Measurements from ENCODE around the gene GPR143.

GPR143 gene

GRCh38 chrX:9700555-9700954 lies 65.1 kb downstream of the GPR143 start:
- Histone ChIP-seq H3K4me3 (ENCODE audit: low read depth in 1 of 5, low read length in 5 of 5) (no peak overlapping the region), H3K4me1 (ENCODE audit: control insufficient read depth in 5 of 5, insufficient read depth in 5 of 5, low read length in 5 of 5) (no peaks in the 10 kb centered on the region), H3K36me3 (ENCODE audit: control insufficient read depth in 5 of 5, insufficient read depth in 5 of 5, low read length in 5 of 5) (peaks cover 0 to 29% (median 8%) of the 10 kb centered on the region in 5 donors), H3K9me3 (ENCODE audit: control insufficient read depth in 5 of 5, low read length in 5 of 5) (peaks cover 0 to 7% (median 5%) of the 10 kb centered on the region in 5 donors), H3K27ac (ENCODE audit: low read depth, low read length) (no peak overlapping the region), H3K9ac (ENCODE audit: low read length in 5 of 5) (no peak overlapping the region), H3K27me3 (ENCODE audit: control insufficient read depth in 5 of 5, insufficient read depth in 4 of 5, low read length in 5 of 5) (peaks cover 0 to 8% (median 2%) of the 10 kb centered on the region in 5 donors)

GRCh38 chrX:9698576-9698975 lies 67.1 kb downstream of the GPR143 start:
- Histone ChIP-seq H3K9me3 (ENCODE audit: control insufficient read depth in 5 of 5, low read length in 5 of 5) (no peaks in the 10 kb centered on the region), H3K4me1 (ENCODE audit: control insufficient read depth in 5 of 5, insufficient read depth in 5 of 5, low read length in 5 of 5) (no peaks in the 10 kb centered on the region), H3K4me3 (ENCODE audit: low read depth in 1 of 5, low read length in 5 of 5) (no peak overlapping the region), H3K27ac (ENCODE audit: low read depth, low read length) (no peak overlapping the region), H3K9ac (ENCODE audit: low read length in 5 of 5) (no peak overlapping the region), H3K36me3 (ENCODE audit: control insufficient read depth in 5 of 5, insufficient read depth in 5 of 5, low read length in 5 of 5) (peaks cover 3 to 28% (median 13%) of the 10 kb centered on the region in 5 donors), H3K27me3 (ENCODE audit: control insufficient read depth in 5 of 5, insufficient read depth in 4 of 5, low read length in 5 of 5) (peaks cover 0 to 12% (median 2%) of the 10 kb centered on the region in 5 donors)

- Histone ChIP-seq H3K27me3 (ENCODE audit: control insufficient read depth in 5 of 5, insufficient read depth in 4 of 5, low read length in 5 of 5) (peaks cover 0 to 7% (median 2%) of the 10 kb centered on the region in 5 donors), H3K9ac (ENCODE audit: low read length in 5 of 5) (no peak overlapping the region), H3K36me3 (ENCODE audit: control insufficient read depth in 5 of 5, insufficient read depth in 5 of 5, low read length in 5 of 5) (peaks cover 4 to 49% (median 30%) of the 10 kb centered on the region in 5 donors)
These were observed 72.2 kb downstream of the GPR143 start for GRCh38 chrX:9693307-9694001.

DNA sequence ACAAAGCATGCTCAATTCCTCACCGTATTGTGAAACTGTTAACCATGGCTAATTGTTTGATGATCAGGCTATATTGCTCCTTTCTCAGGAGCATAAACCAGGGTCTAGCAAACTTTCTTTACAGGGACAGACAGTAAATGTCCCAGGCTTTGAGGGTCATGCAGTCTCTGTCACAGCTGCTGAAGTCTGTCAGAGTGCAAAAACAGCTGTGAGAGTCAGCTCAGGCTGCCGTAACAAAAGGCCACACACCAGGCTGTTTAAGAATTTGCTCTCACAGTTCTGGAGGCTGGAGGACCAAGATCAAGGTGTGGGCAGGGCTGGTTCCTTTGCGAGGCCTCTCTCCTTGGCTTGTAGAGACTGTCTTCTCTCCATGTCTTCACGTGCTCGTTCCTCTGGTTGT lies 75.6 kb downstream of the GPR143 start:
- Histone ChIP-seq H3K36me3 (ENCODE audit: control insufficient read depth in 5 of 5, insufficient read depth in 5 of 5, low read length in 5 of 5) (peaks cover 0 to 51% (median 28%) of the 10 kb centered on the region in 5 donors), H3K9ac (ENCODE audit: low read length in 5 of 5) (no peak overlapping the region), H3K4me1 (ENCODE audit: control insufficient read depth in 5 of 5, insufficient read depth in 5 of 5, low read length in 5 of 5) (no peaks in the 10 kb centered on the region), H3K4me3 (ENCODE audit: low read depth in 1 of 5, low read length in 5 of 5) (no peak overlapping the region), H3K27me3 (ENCODE audit: control insufficient read depth in 5 of 5, insufficient read depth in 4 of 5, low read length in 5 of 5) (peaks cover 0 to 7% (median 2%) of the 10 kb centered on the region in 5 donors), H3K27ac (ENCODE audit: low read depth, low read length) (no peak overlapping the region), H3K9me3 (ENCODE audit: control insufficient read depth in 5 of 5, low read length in 5 of 5) (no peaks in the 10 kb centered on the region)

More at GRCh38 chrX:9693307-9694001, 72.2 kb downstream of the GPR143 start:
- Histone ChIP-seq H3K9me3 (ENCODE audit: control insufficient read depth in 5 of 5, low read length in 5 of 5) (no peaks in the 10 kb centered on the region), H3K4me1 (ENCODE audit: control insufficient read depth in 5 of 5, insufficient read depth in 5 of 5, low read length in 5 of 5) (no peaks in the 10 kb centered on the region), H3K27ac (ENCODE audit: low read depth, low read length) (no peak overlapping the region), H3K4me3 (ENCODE audit: low read depth in 1 of 5, low read length in 5 of 5) (no peak overlapping the region)

GRCh38 chrX:9688833-9689232 lies 76.8 kb downstream of the GPR143 start:
- Histone ChIP-seq H3K27me3 (ENCODE audit: control insufficient read depth in 5 of 5, insufficient read depth in 4 of 5, low read length in 5 of 5) (peaks cover 0 to 6% (median 2%) of the 10 kb centered on the region in 5 donors), H3K9ac (ENCODE audit: low read length in 5 of 5) (no peak overlapping the region), H3K36me3 (ENCODE audit: control insufficient read depth in 5 of 5, insufficient read depth in 5 of 5, low read length in 5 of 5) (peaks cover 0 to 49% (median 28%) of the 10 kb centered on the region in 5 donors)

GRCh38 chrX:9687899-9688298 lies 77.7 kb downstream of the GPR143 start:
- no peaks in the 10 kb centered on the region for H3K9me3 ChIP-seq (ENCODE audit: control insufficient read depth in 5 of 5, low read length in 5 of 5)
- H3K36me3 ChIP-seq (ENCODE audit: control insufficient read depth in 5 of 5, insufficient read depth in 5 of 5, low read length in 5 of 5): peaks cover 0 to 39% (median 22%) of the 10 kb centered on the region in 5 donors
- no peak overlapping the region for H3K27ac ChIP-seq (ENCODE audit: low read depth, low read length)
- no peaks in the 10 kb centered on the region for H3K4me1 ChIP-seq (ENCODE audit: control insufficient read depth in 5 of 5, insufficient read depth in 5 of 5, low read length in 5 of 5)
- H3K27me3 ChIP-seq (ENCODE audit: control insufficient read depth in 5 of 5, insufficient read depth in 4 of 5, low read length in 5 of 5): peaks cover 0 to 5% (median 3%) of the 10 kb centered on the region in 5 donors
- H3K9ac ChIP-seq (ENCODE audit: low read length in 5 of 5): no peak overlapping the region
- no peak overlapping the region for H3K4me3 ChIP-seq (ENCODE audit: low read depth in 1 of 5, low read length in 5 of 5)

More at GRCh38 chrX:9688833-9689232, 76.8 kb downstream of the GPR143 start:
- Histone ChIP-seq H3K27ac (ENCODE audit: low read depth, low read length) (no peak overlapping the region), H3K9me3 (ENCODE audit: control insufficient read depth in 5 of 5, low read length in 5 of 5) (no peaks in the 10 kb centered on the region), H3K4me3 (ENCODE audit: low read depth in 1 of 5, low read length in 5 of 5) (no peak overlapping the region), H3K4me1 (ENCODE audit: control insufficient read depth in 5 of 5, insufficient read depth in 5 of 5, low read length in 5 of 5) (no peaks in the 10 kb centered on the region)

DNA sequence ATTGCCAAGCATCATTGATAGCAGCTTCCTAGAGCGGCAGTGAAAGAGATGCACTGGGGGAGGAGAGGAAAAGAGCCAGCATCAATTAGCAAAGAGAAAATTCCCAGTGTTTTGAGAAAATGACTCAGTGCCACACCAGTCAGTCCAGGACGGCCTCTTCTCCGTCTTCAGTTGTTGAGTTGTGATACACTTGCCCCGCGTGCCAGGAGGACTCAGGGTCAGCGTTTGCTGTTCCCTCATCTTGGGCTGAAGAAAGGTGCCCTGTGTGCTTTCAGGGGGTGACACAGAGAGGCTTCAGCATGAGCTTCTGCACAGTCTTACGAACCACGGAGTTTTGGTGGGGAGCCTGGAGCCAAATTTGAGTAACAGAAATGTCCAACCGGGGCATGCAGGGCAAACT lies 82.3 kb downstream of the GPR143 start:
- H3K9ac ChIP-seq (ENCODE audit: low read length in 5 of 5): no peak overlapping the region

GRCh38 chrX:9682861-9683260 lies 82.8 kb downstream of the GPR143 start:
- Histone ChIP-seq H3K9ac (ENCODE audit: low read length in 5 of 5) (no peak overlapping the region), H3K4me3 (ENCODE audit: low read depth in 1 of 5, low read length in 5 of 5) (no peak overlapping the region), H3K27me3 (ENCODE audit: control insufficient read depth in 5 of 5, insufficient read depth in 4 of 5, low read length in 5 of 5) (peaks cover 0 to 14% (median 5%) of the 10 kb centered on the region in 5 donors), H3K36me3 (ENCODE audit: control insufficient read depth in 5 of 5, insufficient read depth in 5 of 5, low read length in 5 of 5) (peaks cover 0 to 8% (median 4%) of the 10 kb centered on the region in 5 donors), H3K27ac (ENCODE audit: low read depth, low read length) (no peak overlapping the region), H3K4me1 (ENCODE audit: control insufficient read depth in 5 of 5, insufficient read depth in 5 of 5, low read length in 5 of 5) (no peaks in the 10 kb centered on the region), H3K9me3 (ENCODE audit: control insufficient read depth in 5 of 5, low read length in 5 of 5) (peaks cover 0 to 3% (median 0%) of the 10 kb centered on the region in 5 donors)

More for the DNA sequence above, 82.3 kb downstream of the GPR143 start:
- H3K4me1 ChIP-seq (ENCODE audit: control insufficient read depth in 5 of 5, insufficient read depth in 5 of 5, low read length in 5 of 5): no peaks in the 10 kb centered on the region
- peaks cover 0 to 14% (median 5%) of the 10 kb centered on the region in 5 donors for H3K27me3 ChIP-seq (ENCODE audit: control insufficient read depth in 5 of 5, insufficient read depth in 4 of 5, low read length in 5 of 5)
- H3K27ac ChIP-seq (ENCODE audit: low read depth, low read length): no peak overlapping the region
- peaks cover 0 to 3% (median 0%) of the 10 kb centered on the region in 5 donors for H3K9me3 ChIP-seq (ENCODE audit: control insufficient read depth in 5 of 5, low read length in 5 of 5)
- peaks cover 0 to 11% (median 6%) of the 10 kb centered on the region in 5 donors for H3K36me3 ChIP-seq (ENCODE audit: control insufficient read depth in 5 of 5, insufficient read depth in 5 of 5, low read length in 5 of 5)
- no peak overlapping the region for H3K4me3 ChIP-seq (ENCODE audit: low read depth in 1 of 5, low read length in 5 of 5)

- peaks cover 0 to 8% (median 3%) of the 10 kb centered on the region in 5 donors for H3K36me3 ChIP-seq (ENCODE audit: control insufficient read depth in 5 of 5, insufficient read depth in 5 of 5, low read length in 5 of 5)
- H3K27ac ChIP-seq (ENCODE audit: low read depth, low read length): no peak overlapping the region
- no peak overlapping the region for H3K9ac ChIP-seq (ENCODE audit: low read length in 5 of 5)
- H3K27me3 ChIP-seq (ENCODE audit: control insufficient read depth in 5 of 5, insufficient read depth in 4 of 5, low read length in 5 of 5): peaks cover 0 to 14% (median 5%) of the 10 kb centered on the region in 5 donors
- H3K4me1 ChIP-seq (ENCODE audit: control insufficient read depth in 5 of 5, insufficient read depth in 5 of 5, low read length in 5 of 5): peaks cover 0 to 3% (median 0%) of the 10 kb centered on the region in 5 donors
- peaks cover 0 to 4% (median 0%) of the 10 kb centered on the region in 5 donors for H3K9me3 ChIP-seq (ENCODE audit: control insufficient read depth in 5 of 5, low read length in 5 of 5)
- H3K4me3 ChIP-seq (ENCODE audit: low read depth in 1 of 5, low read length in 5 of 5): no peak overlapping the region
These were observed 83.2 kb downstream of the GPR143 start for GRCh38 chrX:9682456-9682855.

GRCh38 chrX:9681422-9681821 lies 84.2 kb downstream of the GPR143 start:
- peaks cover 0 to 8% (median 3%) of the 10 kb centered on the region in 5 donors for H3K36me3 ChIP-seq (ENCODE audit: control insufficient read depth in 5 of 5, insufficient read depth in 5 of 5, low read length in 5 of 5)
- peaks cover 0 to 5% (median 0%) of the 10 kb centered on the region in 5 donors for H3K9me3 ChIP-seq (ENCODE audit: control insufficient read depth in 5 of 5, low read length in 5 of 5)
- no peak overlapping the region for H3K27ac ChIP-seq (ENCODE audit: low read depth, low read length)
- H3K4me1 ChIP-seq (ENCODE audit: control insufficient read depth in 5 of 5, insufficient read depth in 5 of 5, low read length in 5 of 5): peaks cover 0 to 5% (median 0%) of the 10 kb centered on the region in 5 donors
- no peak overlapping the region for H3K9ac ChIP-seq (ENCODE audit: low read length in 5 of 5)
- peaks cover 0 to 14% (median 5%) of the 10 kb centered on the region in 5 donors for H3K27me3 ChIP-seq (ENCODE audit: control insufficient read depth in 5 of 5, insufficient read depth in 4 of 5, low read length in 5 of 5)
- no peak overlapping the region for H3K4me3 ChIP-seq (ENCODE audit: low read depth in 1 of 5, low read length in 5 of 5)

All from subcutaneous abdominal adipose tissue (tissue), 5 donors.